ENCODE measurements around the gene C3.

- no peak for TF ChIP-seq CTCF (IDR thresholded peaks at IDR 0.05)
- no peak for TF ChIP-seq REST (IDR thresholded peaks at IDR 0.05; ENCODE audit: insufficient read depth in 1 of 2, low read depth in 2 of 2, low read length in 1 of 2)
- TF ChIP-seq TCF7L2 (IDR thresholded peaks at IDR 0.05; ENCODE audit: low read depth, low read length), result no peak
Measured at GRCh38 chr19:6721138-6721474, 656 bp upstream of the C3 start.

All from Panc1 (cell line).